SHP77 (cell line): ENCODE measurements around the gene SCD5.

ENCODE experiments used
- DNase-seq, 2 experiments: peaks; one replicate each; lab custom pipeline; 2025; lab: John Stamatoyannopoulos, UW

The SCD5 gene

DNA sequence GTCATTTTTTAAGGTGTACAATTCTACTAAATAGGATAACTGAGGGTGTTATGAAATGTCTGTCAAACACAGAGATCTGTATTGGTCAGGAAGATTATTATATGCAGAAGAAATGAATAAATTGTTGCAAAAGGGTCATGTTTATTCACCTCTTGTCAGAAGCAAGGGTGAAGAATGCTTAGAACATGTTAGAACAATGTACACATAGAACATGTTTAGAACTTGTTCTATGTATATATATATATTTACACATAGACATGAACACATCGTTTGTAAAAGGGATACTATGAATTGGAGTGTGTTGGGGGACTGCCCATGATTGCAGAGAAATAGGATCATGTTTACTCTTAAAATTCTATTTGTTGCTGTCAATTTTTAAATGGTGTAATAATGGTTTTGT is 208.8 kb downstream of the SCD5 start:
- no peak for DNase-seq

DNA sequence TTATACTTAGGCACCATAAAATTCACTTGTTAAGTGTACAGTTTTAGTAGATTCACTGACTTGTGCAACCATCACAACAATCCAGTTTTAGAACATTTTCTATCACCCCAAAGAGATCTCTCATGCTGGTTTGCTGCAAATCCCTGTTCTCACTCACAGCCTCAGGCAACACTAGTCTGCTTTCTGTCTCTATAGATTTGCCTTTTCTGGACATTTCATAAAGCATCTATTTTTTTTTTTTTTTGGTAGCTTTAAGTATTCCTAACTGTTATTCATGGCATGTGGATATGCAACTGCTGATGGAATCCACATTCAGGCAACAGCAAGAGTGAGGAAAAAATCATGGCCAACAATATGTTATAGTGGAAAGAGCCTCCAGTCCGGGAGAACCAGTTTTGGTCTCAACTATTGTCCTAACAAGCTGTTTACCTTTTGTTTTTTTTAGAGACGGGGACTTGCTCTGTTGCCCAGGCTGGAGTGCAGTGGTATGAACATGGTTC is 209.8 kb downstream of the SCD5 start:
- no peak for DNase-seq

DNA sequence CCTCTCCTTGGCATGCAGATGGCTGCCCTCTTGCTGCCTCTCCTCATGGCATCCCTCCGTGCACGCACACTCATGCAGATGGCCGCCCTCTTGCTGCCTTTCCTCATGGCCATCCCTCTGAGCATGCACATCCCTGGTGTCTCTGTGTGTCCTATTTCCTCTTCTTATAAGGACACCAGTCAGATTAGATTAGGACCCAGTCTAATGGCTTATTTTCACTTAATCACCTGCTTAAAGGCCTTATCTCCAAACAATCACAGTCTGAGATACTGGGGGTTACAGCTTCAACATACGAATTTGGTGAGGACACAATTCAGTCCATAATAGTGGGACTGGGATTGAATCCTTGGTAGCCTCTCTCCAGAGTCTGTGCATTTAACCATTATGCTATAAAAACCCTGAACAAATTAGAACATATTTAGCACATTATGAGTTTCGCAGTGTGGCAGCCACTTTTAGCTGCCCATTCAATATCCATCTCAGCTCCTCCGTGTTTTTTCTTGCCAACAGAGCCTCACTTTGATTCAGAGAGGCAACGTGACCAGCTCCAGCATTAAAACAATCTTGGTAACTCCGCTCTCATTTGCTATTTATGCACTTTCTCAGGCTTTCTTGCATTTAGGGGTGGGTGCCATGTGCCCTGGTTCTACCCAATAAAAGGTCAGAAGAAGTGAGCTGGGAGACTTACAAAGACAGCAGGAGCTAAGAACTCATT is 210.6 kb downstream of the SCD5 start:
- DNase-seq = no peak

DNA sequence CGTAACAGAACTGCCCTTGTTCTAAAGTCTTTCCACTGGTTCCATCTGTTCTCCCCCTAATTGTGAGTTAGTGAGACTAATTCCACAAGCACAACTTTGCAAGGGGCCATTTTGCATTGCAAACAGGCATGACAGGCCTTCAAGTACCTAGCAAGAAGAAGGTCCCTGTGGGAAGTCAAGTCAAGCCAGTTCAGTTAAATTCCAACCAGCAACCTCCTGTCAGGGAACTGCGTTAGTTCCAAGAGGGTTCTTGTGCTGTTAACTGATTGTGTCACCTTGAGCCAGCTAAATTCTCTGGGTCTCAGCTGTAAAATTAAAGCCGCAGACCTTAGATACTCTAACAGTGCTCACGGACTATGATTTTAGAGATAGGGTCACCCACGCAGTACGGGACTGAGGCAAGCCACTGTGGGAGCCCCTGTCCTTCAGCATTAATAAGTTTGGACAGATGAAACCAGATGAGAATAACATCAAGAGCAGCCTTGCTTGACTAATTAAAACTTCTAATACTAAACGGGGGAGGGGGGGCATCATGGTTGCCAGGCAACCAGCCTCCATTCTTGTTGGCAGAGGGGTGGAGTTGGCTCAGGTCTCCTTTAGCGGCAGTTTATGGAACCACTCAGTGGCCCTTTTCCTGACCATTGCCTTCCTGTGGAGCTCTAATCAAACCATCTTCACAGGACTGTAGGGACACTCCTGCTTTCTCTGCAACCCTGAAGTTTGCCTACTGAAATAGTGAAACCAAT is 212.7 kb downstream of the SCD5 start:
- no peak for DNase-seq

DNA sequence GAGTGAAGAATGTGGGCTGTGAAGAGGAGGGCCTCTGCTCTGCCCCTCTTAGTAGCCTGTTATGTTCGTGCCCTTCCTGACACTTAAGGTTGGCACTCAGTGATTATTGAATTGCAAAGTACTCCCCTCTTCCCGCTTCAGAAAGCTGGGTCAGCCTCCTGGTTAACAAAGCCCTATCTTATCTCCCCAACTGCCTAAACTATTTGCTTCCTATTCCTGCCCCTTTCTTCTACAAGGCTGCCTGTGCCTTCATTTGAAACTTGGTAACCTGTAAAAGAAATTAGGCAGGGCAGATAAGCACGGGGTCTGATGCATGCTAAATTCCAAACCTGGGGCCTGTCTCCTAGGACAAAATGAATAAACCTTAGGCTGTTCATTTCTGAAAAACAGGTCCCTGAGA is 213.7 kb downstream of the SCD5 start:
- DNase-seq = no peak

DNA sequence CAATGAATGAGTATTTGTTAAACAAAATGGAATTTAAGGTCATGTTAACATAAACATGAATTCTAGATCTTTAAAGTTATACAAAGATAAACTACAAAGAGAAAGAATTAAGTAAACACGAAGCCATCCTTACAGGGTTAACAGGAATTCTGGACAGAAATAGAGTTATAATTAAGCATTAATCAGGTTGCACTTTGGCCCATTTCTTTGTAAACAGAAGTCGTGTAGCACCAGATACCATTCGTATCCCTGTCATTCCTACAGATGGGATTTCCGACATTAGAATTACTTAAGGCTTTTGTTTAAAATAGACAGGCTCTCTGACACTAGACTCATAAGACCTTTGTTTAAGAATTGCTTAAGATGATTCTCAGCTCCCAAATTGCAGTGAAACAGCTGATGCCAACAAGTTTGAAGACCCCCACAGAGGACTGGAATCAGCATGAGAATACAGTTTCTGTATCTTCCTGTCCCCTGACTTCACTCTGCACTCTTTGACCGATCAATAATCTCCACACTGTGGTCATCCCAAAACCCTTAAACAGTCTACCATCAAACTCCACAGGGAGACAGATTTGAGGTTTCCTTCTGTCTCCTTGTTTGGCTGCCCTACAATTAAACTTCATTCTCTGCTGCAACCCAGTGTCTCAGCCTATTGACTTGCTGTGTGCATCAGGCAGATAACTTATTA is 214.6 kb downstream of the SCD5 start:
- no peak for DNase-seq

DNA sequence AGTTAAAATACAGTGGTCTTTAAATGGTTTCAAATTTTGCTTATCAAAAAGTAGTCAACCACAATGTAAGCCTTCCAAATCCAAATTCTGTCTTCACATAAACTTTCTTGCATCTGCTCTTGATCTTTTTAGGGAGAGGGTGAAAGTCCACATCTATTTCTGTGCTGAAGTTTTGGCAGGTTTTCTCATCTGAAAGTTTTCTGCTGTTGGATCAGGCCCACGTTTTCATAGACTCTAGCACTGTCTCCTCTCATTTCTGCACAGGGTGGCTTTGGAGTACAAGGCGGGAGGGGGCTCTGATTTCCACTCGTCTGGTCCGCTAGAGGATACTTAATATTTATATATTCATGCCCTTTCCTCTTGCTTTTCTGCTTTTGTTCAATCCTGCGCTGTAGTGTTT is 218.7 kb downstream of the SCD5 start:
- DNase-seq = no peak
